HG02938 (cell line): ENCODE data around the gene LPIN3.

Experiments
- ATAC-seq: cut with Tn5 transposase; IDR thresholded peaks from one replicate; pipeline ENCODE4 v1.9.1; 2021; ENCODE audit warnings: mild to moderate bottlenecking, moderate library complexity; ENCODE audit not compliant: unreplicated experiment

Gene LPIN3

GRCh38 chr20:41348430-41349172, 8.0 kb downstream of the LPIN3 start:
- ATAC-seq, result no peak

DNA sequence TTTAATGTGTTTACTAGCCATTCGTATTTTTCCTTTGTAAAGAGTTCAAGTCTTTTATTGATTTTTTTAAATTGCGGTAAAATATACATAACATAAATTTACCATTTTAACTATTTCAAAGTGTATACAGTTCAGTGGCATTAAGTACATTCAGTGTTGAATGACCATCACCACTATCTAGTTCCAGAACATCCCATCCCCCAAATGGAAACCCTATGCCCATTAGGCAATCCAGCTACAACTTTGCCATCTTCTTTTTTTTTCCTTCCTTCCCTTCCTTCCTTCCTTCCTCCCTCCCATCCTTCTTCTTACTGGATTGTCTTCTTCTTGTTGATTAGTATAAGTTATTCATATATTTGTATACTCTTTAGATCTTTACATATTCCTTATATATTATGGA, 8.6 kb downstream of the LPIN3 start:
- ATAC-seq, result no peak

- ATAC-seq, result no peak
Observed at GRCh38 chr20:41349943-41350342, 9.3 kb downstream of the LPIN3 start.

- ATAC-seq, result no peak
Observed at GRCh38 chr20:41350408-41350962, 9.9 kb downstream of the LPIN3 start.

DNA sequence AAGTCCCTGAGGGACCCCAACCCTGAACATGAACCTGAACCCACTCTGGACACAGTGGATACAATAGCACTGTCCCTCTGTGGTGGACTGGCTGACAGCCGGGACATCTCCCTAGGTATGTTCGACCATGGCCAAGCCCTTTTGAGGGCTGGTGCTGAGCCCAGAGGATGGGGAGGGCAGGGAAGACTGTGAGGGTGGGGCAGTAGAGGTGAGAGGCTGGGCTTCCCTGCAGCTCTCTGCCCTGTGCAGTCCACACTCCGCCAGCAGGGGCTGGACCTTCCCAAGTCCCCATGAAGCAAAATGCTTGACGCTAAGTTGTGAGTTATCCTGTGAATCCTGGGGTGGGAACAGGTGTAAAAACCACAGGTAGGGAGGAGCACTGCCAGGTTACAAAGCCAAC, 11.5 kb downstream of the LPIN3 start:
- ATAC-seq, result no peak

GRCh38 chr20:41352666-41353065, 12.0 kb downstream of the LPIN3 start:
- ATAC-seq, result no peak

GRCh38 chr20:41353530-41353929, 12.9 kb downstream of the LPIN3 start:
- no peak for ATAC-seq

- ATAC-seq, result no peak
Observed at GRCh38 chr20:41355192-41355591, 14.6 kb downstream of the LPIN3 start.

DNA sequence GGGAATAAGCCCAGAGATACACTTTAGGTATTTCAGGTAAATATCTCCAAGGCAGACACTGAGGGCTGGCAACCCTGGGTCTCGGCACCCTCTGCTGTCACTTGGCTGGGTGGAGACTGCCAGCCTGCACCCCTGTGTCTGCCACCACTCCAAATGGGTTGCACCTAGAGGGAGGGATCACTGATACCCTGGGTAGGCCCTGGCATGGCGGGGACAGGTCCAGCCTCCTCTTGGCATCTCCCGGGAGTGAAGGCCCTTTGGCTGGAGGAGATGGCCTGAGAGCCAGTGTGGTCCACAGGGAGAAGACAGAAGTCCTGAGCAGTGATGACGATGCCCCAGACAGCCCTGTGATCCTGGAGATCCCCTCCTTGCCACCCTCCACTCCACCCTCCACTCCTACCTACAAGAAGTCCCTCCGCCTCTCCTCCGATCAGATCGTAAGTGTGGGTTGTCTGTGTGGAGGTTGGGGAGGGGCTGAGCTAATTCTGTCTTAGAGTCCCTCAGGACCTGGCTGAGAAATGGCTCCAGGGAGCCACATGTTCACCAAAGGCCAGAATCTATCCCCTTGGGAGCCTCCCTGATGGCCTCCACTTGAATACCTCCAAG, 15.1 kb downstream of the LPIN3 start:
- no peak for ATAC-seq

DNA sequence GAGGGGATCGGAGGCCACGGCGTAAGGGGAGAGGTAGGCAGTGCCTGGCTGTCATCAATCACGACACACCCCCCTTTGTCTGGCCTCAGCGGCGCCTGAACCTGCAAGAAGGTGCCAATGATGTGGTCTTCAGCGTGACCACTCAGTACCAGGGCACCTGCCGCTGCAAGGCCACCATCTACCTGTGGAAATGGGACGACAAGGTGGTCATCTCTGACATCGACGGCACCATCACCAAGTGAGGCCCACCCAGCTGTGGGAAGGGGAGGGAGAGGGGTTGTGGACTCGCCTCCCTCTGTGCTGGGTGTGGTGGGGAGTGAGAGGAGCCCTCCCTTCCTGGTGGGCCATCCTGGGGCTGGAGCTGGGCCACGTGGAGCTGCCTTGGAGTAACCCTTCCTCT, 16.3 kb downstream of the LPIN3 start:
- no peak for ATAC-seq

DNA sequence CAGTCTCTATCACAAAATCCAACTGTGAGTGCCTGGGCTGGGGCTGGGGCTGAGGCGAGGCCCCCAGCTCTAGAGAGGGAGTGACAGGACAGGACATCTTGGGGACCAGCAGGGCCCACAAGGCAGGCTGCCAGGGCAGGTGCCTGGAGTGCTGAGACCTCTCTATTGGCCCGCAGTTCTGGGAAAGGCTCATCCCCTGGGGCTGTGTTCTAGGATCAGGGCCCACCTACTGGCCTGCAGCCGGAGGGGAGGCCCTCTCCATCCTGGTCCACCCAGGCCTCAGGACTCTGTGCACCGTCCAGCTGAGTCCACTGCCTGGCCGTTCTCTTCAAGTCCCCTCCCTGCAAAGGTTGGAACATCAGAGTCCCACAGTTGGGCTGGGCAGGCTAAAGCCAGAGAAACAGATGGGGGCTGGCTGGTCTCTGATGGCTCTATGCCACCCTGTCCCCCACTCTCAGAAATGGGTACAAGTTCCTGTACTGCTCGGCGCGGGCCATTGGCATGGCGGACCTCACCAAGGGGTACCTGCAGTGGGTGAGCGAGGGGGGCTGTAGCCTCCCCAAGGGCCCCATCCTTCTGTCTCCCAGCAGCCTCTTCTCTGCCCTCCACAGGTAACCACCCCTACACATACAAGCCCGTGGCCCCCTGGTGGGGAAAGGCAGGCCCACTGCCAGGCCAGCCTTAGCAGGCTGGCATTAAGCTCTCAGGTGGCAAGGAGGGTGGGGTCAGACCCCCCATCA, 17.0 kb downstream of the LPIN3 start:
- ATAC-seq, result no peak

DNA sequence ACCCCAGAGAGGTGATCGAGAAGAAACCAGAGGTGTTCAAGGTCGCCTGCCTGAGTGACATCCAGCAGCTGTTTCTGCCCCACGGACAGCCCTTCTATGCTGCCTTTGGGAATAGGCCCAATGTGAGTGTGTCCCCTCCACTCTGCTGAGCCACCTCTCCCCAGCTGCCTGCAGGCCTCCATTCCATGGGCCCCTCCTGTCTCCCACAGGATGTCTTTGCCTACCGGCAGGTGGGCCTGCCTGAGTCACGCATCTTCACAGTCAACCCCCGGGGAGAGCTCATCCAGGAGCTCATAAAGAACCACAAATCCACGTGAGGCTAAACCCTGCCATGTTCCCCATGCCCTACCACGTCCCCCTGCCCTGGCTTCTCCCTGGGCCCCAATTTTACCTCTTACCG, 17.6 kb downstream of the LPIN3 start:
- ATAC-seq, result no peak

DNA sequence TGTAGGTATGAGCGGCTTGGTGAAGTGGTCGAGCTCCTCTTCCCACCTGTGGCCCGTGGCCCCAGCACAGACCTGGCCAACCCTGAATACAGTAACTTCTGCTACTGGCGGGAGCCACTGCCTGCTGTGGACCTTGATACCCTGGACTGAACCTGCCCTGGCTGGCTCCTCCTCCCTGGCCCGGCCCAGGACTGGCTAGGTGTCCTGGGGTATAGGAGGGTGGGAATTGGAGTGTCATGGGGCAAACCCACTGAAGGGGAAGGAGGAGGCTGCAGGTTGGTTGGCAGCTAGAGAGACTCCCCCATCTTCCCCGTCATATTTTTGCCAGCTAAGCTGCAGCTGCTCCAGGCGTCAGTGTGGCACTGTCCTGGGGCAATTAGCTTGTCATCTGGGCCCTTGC, 18.1 kb downstream of the LPIN3 start:
- ATAC-seq, result no peak

GRCh38 chr20:41359541-41360011, 19.0 kb downstream of the LPIN3 start:
- no peak for ATAC-seq

DNA sequence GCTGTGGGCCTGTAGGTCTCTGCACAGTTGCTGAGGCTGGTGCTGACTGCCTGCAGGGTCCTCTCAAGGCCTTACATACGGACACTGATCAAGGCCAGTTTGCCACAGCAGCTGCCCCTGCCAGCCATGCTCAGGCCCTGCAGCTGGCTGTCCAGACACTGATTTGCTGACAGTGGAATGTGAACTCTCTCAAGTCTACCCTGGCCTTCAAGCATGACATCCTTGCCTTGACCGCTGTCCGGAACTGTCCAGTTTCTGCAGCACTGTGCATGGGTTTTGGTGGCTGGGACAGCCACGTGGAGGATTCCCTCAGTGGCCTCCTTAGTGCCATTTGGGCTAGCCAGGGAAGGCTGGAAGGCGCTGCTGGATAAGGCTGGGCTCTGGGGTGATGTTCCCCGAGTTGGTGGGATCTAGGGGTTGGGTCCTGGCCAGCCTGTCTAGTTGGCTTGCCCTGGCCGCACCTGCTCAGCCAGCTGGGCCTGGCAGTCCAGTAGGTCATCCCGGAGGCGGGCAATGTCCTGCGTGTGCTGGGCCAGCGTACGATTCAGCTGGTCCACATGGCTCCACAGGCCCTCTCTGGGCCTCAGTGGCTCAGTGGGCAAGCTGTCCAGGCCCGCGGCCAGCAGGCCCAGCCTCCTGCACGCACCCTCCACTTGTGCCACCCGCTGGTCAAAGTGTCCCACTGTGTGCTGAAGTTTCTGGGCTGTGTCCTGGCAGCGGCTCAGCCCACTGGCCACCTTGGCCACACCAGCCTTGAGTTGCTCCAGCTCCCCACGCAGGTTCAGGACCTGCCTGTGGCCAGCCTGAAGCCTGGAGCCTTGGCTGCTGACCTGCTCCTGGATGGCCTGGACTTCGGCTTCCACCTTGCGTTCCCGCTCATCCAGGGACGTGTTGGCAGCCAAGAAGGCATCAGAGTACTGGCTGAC, 20.5 kb downstream of the LPIN3 start:
- ATAC-seq, result no peak

- ATAC-seq, result no peak
Observed at GRCh38 chr20:41361757-41362747, 21.4 kb downstream of the LPIN3 start.

DNA sequence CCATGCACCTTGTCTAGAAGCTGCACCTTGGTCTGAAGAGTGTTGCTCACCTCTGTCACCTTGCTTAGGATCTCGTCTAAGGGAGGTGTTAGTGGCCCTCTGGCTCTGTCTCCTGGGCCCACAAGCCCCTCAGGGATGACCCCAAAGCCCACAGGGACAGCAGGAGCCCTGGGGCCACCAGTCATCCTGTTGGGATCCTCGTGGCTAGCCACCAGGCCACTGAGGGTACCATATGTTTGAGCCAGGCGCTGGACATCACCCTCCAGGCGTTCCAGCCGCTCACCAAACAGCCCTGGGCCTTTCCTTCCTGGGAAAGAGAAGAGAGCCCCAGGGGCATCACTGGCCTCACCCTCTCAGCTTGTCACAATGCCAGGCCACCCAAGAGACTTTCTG, 22.1 kb downstream of the LPIN3 start:
- no peak for ATAC-seq

GRCh38 chr20:41363601-41364000, 23.0 kb downstream of the LPIN3 start:
- ATAC-seq, result no peak

DNA sequence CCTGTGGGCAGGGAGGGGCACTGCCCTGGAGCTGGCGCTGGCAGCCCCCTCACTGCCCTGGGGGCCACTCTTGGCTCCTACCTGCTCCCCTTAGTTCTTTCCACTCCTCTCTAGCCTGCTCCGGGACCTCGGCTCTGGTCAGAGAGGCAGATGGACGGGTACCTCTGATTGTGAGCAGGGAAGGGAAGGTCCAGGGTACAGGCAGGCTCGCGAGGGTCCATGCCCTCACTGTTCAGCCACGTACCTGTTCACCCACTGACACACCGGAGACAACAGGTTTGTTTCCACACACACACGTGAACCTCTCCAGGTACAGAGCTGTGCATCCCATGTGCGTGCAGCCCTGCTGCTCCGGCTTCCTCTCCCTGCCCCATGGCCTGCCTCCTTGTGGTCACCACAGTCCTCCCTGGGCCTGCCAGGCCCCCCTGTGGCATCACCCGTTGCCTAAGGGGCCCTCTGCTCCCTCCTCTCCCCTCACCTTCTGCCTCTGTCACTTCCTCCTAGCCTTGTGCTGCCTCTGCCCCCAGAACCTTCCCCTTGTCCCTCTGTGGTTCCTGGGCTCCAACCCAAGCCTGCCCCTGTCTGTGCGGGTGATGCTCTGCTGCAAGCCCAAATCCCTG, 23.7 kb downstream of the LPIN3 start:
- ATAC-seq, result no peak
